CD8-positive, alpha-beta memory T cell (primary cell): ENCODE results near the gene IL6ST. TPM values are rescaled to one million over a fixed set of nuclear protein-coding genes. Genes with fewer than 3 reads are reported as not detected.

Experiments used
- CTCF ChIA-PET: fragments of 350-600 bp; sonication (Branson Sonifier 250); formaldehyde crosslinking; loops from one replicate; lab custom pipeline; 2021; ENCODE audit warnings: antibody characterized with exemption; lab: Charles Lee
- POLR2A ChIA-PET: fragments of 350-600 bp; sonication (Branson Sonifier 250); formaldehyde crosslinking; loops from one replicate; lab custom pipeline; 2021; ENCODE audit warnings: antibody characterized with exemption; lab: Charles Lee
- DNase-seq, 5 donors: peaks; one replicate each; pipeline versions ENCODE4 v3.0.0 to v3.0.0-alpha.2; 2020 to 2022; ENCODE audit warnings: mixed read lengths in 1 of 5
- H3K27ac ChIP-seq: one replicate; pipeline ENCODE4 v1.7.0; 2013; ENCODE audit warnings: low read depth, mild to moderate bottlenecking, low read length, moderate library complexity
- H3K27me3 ChIP-seq: 2 replicates; pipeline ENCODE4 v1.7.0; 2013; ENCODE audit warnings: low read length, mild to moderate bottlenecking; ENCODE audit not compliant: insufficient read depth, poor library complexity, severe bottlenecking
- H3K36me3 ChIP-seq: 2 replicates; pipeline ENCODE4 v1.7.0; 2013; ENCODE audit warnings: mild to moderate bottlenecking, low read length, moderate library complexity; ENCODE audit not compliant: insufficient read depth
- H3K4me1 ChIP-seq: 2 replicates; pipeline ENCODE4 v1.7.0; 2013; ENCODE audit warnings: mild to moderate bottlenecking, low read length, moderate library complexity; ENCODE audit not compliant: insufficient read depth
- H3K4me3 ChIP-seq: 2 replicates; pipeline ENCODE4 v1.7.0; 2013; ENCODE audit warnings: mild to moderate bottlenecking, low read length
- H3K9me3 ChIP-seq: 2 replicates; pipeline ENCODE4 v1.7.0; 2013; ENCODE audit warnings: mild to moderate bottlenecking, low read length
- H3K27ac Mint-ChIP-seq, 8 donors: one replicate each; pipeline ENCODE4 v1.8.0; 2020 to 2021; ENCODE audit warnings: mixed read lengths in 8 of 8, mild to moderate bottlenecking in 6 of 8, inconsistent platforms in 3 of 8, moderate library complexity in 3 of 8
- H3K27me3 Mint-ChIP-seq, 2 donors: one replicate each; pipeline ENCODE4 v1.8.0; 2020 to 2021; ENCODE audit warnings: mixed read lengths in 2 of 2, mild to moderate bottlenecking in 1 of 2, moderate library complexity in 1 of 2
- H3K36me3 Mint-ChIP-seq, 3 donors: one replicate each; pipeline ENCODE4 v1.8.0; 2020 to 2021; ENCODE audit warnings: mixed read lengths in 3 of 3, inconsistent platforms in 1 of 3, mild to moderate bottlenecking in 1 of 3
- H3K4me1 Mint-ChIP-seq, 3 donors: one replicate each; pipeline ENCODE4 v1.8.0; 2020 to 2021; ENCODE audit warnings: mixed read lengths in 3 of 3, inconsistent platforms in 1 of 3, mild to moderate bottlenecking in 1 of 3
- H3K4me3 Mint-ChIP-seq, 7 donors: one replicate each; pipeline ENCODE4 v1.8.0; 2020 to 2021; ENCODE audit warnings: mixed read lengths in 7 of 7, mild to moderate bottlenecking in 6 of 7, moderate library complexity in 4 of 7, inconsistent platforms in 2 of 7
- H3K9me3 Mint-ChIP-seq, 5 donors: one replicate each; pipeline ENCODE4 v1.8.0; 2020 to 2022; ENCODE audit warnings: mixed read lengths in 5 of 5, mild to moderate bottlenecking in 3 of 5, moderate library complexity in 2 of 5, inconsistent platforms in 1 of 5
- polyA plus RNA-seq: library from polyadenylated mRNA; unstranded; fragments of 300-500 nt; fragmentation: Illumina TruSeq; gene quantifications from one replicate; pipeline ENCODE4 v1.2.3, GENCODE V29; 2021
- total RNA-seq, 2 experiments: library from RNA; stranded (reverse); gene quantifications; one replicate each; pipeline ENCODE4 v1.2.3, GENCODE V29; 2021

IL6ST gene
- total and polyA plus RNA-seq, 3 experiments from 2014 or later = 18.1 to 60.0 (median 52.2) TPM

DNA sequence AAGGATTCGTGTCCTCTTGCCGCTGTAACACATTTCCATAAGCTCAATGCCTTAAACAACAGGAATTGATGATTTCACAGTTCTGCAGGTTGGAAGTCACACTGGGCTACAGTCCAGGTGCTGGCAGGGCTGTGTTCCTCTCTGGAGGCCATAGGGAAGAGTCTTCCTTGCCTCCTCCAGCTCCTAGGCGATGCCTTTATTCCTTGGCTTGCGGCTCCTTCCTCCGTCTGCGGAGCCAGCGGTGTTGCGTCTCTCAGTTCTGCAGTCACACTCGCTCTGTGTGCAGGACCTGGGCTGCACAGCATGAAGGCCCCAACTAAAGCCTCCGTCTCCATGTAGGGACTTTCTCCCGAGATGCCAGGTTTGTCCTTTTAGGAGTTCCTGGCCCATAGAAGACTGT, 70.0 kb downstream of the IL6ST start:
- Histone ChIP-seq H3K27me3 (no peaks in the 10 kb centered on the region), H3K27ac (no peak overlapping the region), H3K36me3 (no peaks in the 10 kb centered on the region), H3K4me3 (no peak overlapping the region), H3K9me3 (no peaks in the 10 kb centered on the region), H3K4me1 (peaks cover 8% of the 10 kb centered on the region)
- Mint-ChIP-seq H3K4me3 (peak overlapping the region in 3 of 7 donors; percentile 35 to 49 (median 45)), H3K4me1 (peaks cover 9 to 19% (median 13%) of the 10 kb centered on the region in 3 donors), H3K9me3 (no peaks in the 10 kb centered on the region), H3K27me3 (peaks cover 0 to 3% of the 10 kb centered on the region in 2 donors), H3K36me3 (no peaks in the 10 kb centered on the region), H3K27ac (peak overlapping the region in 1 of 8 donors; percentile 47)
- DNase-seq = no peak
- CTCF ChIA-PET = interaction anchor here (1.1 kb wide), 1 partner anchor 17 kb away, joined by 3 read pairs; no protein-coding TSS in a partner anchor
- POLR2A ChIA-PET = interaction anchor here (0.6 kb wide), 1 partner anchor 270 kb away, joined by 3 read pairs; no protein-coding TSS in a partner anchor

DNA sequence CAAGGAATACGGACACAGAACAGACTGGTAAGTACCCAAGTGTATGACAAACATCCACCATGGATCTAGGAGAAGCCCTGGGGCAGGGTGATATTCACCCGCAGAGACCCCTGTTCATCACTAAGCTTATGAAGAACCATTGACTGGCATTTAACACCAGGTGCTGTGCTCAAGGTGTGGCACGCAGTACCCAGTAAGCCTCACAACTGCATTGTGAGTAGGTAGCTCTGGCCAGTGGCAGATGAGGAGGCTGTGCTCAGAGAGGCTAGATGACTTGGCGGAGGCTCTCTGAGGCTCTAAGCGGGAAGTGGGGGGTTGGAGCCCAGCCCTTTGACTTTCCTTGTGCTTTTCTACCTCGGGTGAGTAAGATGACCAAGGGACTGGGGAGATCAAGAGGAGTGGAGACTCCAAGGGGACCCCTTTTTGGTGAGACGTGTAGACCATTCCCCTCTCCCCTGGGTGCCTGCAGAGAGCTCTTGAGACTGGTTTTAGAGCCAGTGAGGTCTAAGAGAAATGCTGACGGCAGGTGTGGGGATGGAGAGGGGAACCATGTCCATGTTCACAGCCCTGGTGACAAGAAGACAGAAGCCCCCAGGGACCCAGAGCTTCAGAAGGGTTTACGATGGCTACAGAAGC, 70.8 kb downstream of the IL6ST start:
- ChIA-PET POLR2A (interaction anchor here (0.6 to 0.9 kb wide), 2 partner anchors 9 to 270 kb away, joined by 3 read pairs; no protein-coding TSS in a partner anchor), CTCF (interaction anchor here (0.7 to 1.3 kb wide), 3 partner anchors 12 to 18 kb away, joined by 3 read pairs; no protein-coding TSS in a partner anchor)
- Histone ChIP-seq H3K27me3 (no peaks in the 10 kb centered on the region), H3K36me3 (no peaks in the 10 kb centered on the region), H3K9me3 (no peaks in the 10 kb centered on the region), H3K4me3 (peak overlapping the region; percentile 59), H3K4me1 (peaks cover 15% of the 10 kb centered on the region), H3K27ac (no peak overlapping the region)
- Mint-ChIP-seq H3K9me3 (no peaks in the 10 kb centered on the region), H3K4me1 (peaks cover 13 to 26% (median 17%) of the 10 kb centered on the region in 3 donors), H3K27me3 (peaks cover 0 to 3% of the 10 kb centered on the region in 2 donors), H3K27ac (peak overlapping the region in 4 of 8 donors; percentile 74 to 93 (median 82)), H3K4me3 (peak overlapping the region; percentile 80 to 98 (median 94)), H3K36me3 (no peaks in the 10 kb centered on the region)
- DNase-seq = no peak

DNA sequence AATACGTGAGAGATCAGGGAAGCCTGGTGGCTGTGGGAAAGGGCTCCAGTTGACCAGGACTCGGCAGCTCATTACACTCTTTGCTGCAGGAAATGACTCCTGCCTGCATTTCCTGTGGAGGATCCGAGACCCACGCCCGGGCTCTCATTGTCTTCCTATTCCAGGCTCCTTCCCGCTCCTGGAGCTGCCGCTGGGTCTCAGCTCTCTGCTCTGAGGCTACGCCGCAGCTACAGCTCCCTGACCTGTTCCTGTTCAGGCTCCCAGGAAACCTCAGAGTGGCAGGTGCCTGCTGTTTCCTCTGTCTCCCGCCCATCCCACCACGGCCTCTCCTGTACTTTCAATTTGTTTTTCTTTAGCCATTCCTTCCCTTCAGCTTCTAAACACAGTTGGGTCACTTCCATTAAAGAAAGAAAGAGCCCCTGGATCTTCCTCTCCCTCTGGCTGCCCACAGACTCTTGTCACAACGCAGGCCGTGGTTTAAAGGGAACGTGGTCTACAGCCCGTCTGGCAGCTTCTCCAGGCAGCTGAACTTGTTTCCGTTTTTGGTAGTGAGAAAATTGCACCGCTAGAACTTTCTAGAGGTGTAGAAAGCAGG, 71.5 kb downstream of the IL6ST start:
- H3K9me3 ChIP-seq = no peaks in the 10 kb centered on the region
- Mint-ChIP-seq H3K36me3 (no peaks in the 10 kb centered on the region), H3K4me1 (peaks cover 13 to 28% (median 17%) of the 10 kb centered on the region in 3 donors), H3K4me3 (peak overlapping the region; percentile 80 to 98 (median 94)), H3K9me3 (no peaks in the 10 kb centered on the region), H3K27ac (peak overlapping the region in 5 of 8 donors; percentile 74 to 93 (median 86)), H3K27me3 (peaks cover 0 to 3% of the 10 kb centered on the region in 2 donors)
- POLR2A ChIA-PET = interaction anchor here (0.9 kb wide), 1 partner anchor 9 kb away, joined by 3 read pairs; no protein-coding TSS in a partner anchor
- H3K4me3 ChIP-seq = peak overlapping the region; percentile 59
- CTCF ChIA-PET = interaction anchor here (0.7 to 1.3 kb wide), 4 partner anchors 8 to 19 kb away, joined by 3 read pairs; no protein-coding TSS in a partner anchor
- no peak overlapping the region for H3K27ac ChIP-seq
- H3K27me3 ChIP-seq = no peaks in the 10 kb centered on the region
- peaks cover 16% of the 10 kb centered on the region for H3K4me1 ChIP-seq
- no peaks in the 10 kb centered on the region for H3K36me3 ChIP-seq
- no peak for DNase-seq

DNA sequence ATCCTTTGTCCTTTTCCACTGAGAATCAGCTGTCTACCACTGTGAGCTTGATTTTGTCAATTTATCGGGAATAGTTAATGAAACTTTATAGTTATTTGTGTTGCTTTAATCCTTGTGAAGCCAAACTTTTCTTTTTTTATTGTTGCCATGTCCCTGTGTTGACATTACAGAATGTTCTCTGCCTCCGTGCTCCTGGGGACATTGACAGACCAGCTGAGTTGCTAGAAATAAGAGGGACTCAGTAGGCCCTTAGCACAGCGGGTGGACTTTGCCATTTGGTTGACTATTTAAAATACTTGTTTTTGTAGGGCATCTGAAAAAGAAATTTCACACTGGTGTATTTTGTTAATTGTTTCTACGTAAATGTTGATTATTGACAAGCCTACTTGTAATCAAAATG, 73.1 kb downstream of the IL6ST start:
- ChIA-PET POLR2A (no interaction called here), CTCF (no interaction called here)
- peaks cover 0 to 3% of the 10 kb centered on the region in 2 donors for H3K27me3 Mint-ChIP-seq
- Histone ChIP-seq H3K4me3 (no peak overlapping the region), H3K4me1 (peaks cover 16% of the 10 kb centered on the region), H3K27me3 (no peaks in the 10 kb centered on the region), H3K9me3 (no peaks in the 10 kb centered on the region), H3K36me3 (no peaks in the 10 kb centered on the region), H3K27ac (no peak overlapping the region)
- DNase-seq = no peak
- peaks cover 13 to 28% (median 17%) of the 10 kb centered on the region in 3 donors for H3K4me1 Mint-ChIP-seq
- H3K9me3 Mint-ChIP-seq = no peaks in the 10 kb centered on the region
- H3K4me3 Mint-ChIP-seq = no peak overlapping the region
- H3K36me3 Mint-ChIP-seq = no peaks in the 10 kb centered on the region
- peak overlapping the region in 1 of 8 donors; percentile 79 for H3K27ac Mint-ChIP-seq

DNA sequence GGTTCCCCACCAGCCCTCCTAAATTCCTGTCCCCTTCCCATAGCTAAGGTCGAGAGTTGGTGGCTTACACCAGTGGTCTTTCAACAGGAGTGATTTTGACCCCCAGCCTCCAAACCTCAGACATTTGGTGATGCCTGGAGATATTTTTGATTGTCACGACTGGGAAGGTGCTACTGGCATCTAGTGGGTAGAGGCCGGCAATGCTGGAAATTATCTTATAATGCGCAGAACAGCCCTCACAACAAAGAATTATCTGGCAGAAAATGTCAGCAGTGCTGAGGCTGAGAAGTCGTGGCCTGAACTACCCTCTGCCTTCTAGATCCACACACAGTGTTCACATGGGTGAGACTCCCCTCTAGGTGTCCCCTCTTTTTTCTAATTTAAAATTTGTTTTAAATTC, 74.0 kb downstream of the IL6ST start:
- POLR2A ChIA-PET = no interaction called here
- Mint-ChIP-seq H3K36me3 (no peaks in the 10 kb centered on the region), H3K27me3 (peaks cover 0 to 3% of the 10 kb centered on the region in 2 donors), H3K9me3 (no peaks in the 10 kb centered on the region), H3K4me1 (peaks cover 13 to 28% (median 17%) of the 10 kb centered on the region in 3 donors), H3K4me3 (no peak overlapping the region), H3K27ac (peak overlapping the region in 2 of 8 donors; percentile 18 to 35)
- H3K27ac ChIP-seq = no peak overlapping the region
- CTCF ChIA-PET = no interaction called here
- DNase-seq = no peak
- no peak overlapping the region for H3K4me3 ChIP-seq
- H3K27me3 ChIP-seq = no peaks in the 10 kb centered on the region
- no peaks in the 10 kb centered on the region for H3K9me3 ChIP-seq
- H3K36me3 ChIP-seq = no peaks in the 10 kb centered on the region
- peaks cover 16% of the 10 kb centered on the region for H3K4me1 ChIP-seq

DNA sequence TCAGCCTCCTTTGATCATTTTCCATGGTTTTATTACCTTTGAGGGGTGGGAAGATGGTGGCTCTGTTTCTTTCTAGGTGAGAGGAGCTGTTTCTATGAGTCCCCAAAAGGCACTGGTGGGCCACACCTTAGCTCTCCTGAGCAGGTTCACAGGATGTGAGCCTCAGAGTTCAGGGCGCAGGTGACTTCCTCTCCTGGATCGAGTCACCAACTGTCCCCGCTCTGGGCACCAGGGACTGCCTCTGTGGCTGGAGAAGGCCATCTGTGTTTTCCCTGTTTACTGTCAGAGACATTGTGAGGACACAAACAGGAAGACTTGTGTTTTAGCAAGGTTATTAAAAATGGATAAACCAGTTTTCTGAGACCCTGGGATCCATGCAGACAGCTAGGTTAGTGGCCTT, 75.1 kb downstream of the IL6ST start:
- H3K4me3 ChIP-seq = no peak overlapping the region
- H3K4me1 ChIP-seq = peaks cover 16% of the 10 kb centered on the region
- H3K36me3 Mint-ChIP-seq = no peaks in the 10 kb centered on the region
- no peaks in the 10 kb centered on the region for H3K27me3 ChIP-seq
- H3K9me3 ChIP-seq = no peaks in the 10 kb centered on the region
- H3K9me3 Mint-ChIP-seq = no peaks in the 10 kb centered on the region
- CTCF ChIA-PET = no interaction called here
- POLR2A ChIA-PET = no interaction called here
- no peak overlapping the region for H3K27ac ChIP-seq
- H3K4me1 Mint-ChIP-seq = peaks cover 13 to 28% (median 17%) of the 10 kb centered on the region in 3 donors
- peak overlapping the region in 3 of 8 donors; percentile 24 to 52 (median 52) for H3K27ac Mint-ChIP-seq
- H3K27me3 Mint-ChIP-seq = peaks cover 0 to 3% of the 10 kb centered on the region in 2 donors
- H3K36me3 ChIP-seq = no peaks in the 10 kb centered on the region
- H3K4me3 Mint-ChIP-seq = no peak overlapping the region
- DNase-seq = no peak

DNA sequence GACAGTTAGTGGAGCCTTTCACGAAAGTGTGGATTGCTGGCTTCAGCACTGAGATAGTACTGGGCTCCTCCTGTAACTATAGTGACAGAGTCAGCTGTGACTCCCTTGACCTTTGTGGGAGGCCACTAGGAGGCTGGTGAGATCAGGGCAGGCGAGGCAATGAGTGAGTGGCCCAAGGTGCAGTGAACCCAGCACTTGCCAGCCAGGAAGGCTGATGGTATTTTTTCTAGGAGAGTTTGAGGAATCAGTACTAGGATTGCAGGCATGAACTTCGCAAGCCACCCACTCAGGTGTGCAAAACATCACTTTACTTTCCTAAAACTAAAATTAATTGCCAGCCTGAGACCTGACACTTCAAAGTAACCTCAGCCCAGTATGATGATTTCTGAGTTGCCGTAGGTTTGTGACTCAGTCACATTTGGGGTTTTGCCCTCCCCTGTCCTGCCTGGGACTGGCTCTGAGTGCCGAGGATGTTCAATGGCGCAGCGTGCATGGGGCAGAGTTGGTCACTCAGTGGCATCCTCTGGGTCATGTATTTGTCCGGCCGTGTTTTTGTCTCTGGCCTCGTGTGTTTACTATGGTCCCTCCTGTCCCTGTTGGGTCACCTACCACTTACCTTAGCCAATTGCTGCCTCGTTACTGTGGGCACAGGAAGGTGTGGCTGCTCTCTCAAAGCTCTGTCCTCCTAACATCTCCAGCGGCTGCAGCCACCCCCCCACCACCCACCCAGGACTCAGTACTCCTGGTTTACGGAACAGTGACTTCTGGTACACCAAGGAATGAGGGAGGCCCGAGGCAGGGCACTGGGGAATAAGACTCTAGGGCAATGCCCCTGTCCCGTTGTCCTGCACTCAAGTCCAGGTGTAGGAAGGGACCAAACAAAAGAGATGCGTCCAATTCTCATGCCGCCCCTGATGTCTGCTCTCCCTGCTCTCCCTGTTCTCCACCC, 76.4 kb downstream of the IL6ST start:
- Histone ChIP-seq H3K27me3 (no peaks in the 10 kb centered on the region), H3K4me1 (peaks cover 11% of the 10 kb centered on the region), H3K4me3 (no peak overlapping the region), H3K9me3 (no peaks in the 10 kb centered on the region), H3K27ac (no peak overlapping the region), H3K36me3 (no peaks in the 10 kb centered on the region)
- Mint-ChIP-seq H3K27me3 (peaks cover 0 to 3% of the 10 kb centered on the region in 2 donors), H3K9me3 (no peaks in the 10 kb centered on the region), H3K4me1 (peaks cover 7 to 20% (median 10%) of the 10 kb centered on the region in 3 donors), H3K4me3 (no peak overlapping the region), H3K27ac (no peak overlapping the region), H3K36me3 (no peaks in the 10 kb centered on the region)
- CTCF ChIA-PET = no interaction called here
- POLR2A ChIA-PET = no interaction called here
- no peak for DNase-seq
